IPS-18a (cell line): Measurements from ENCODE around the gene TXNIP.
"Not testable (repeated sequence)": the region's sequence is repeated elsewhere in the genome, so short reads cannot be mapped to it uniquely, and the experiment has no call there.

Experiments used
- H3K27ac ChIP-seq: one replicate; pipeline ENCODE4 v1.5.1; 2013; ENCODE audit warnings: low read length
- H3K27me3 ChIP-seq: one replicate; pipeline ENCODE4 v1.6.1; 2013; ENCODE audit warnings: mild to moderate bottlenecking, low read length; ENCODE audit not compliant: control insufficient read depth, insufficient read depth
- H3K36me3 ChIP-seq: one replicate; pipeline ENCODE4 v1.6.1; 2013; ENCODE audit warnings: low read depth, low read length; ENCODE audit not compliant: control insufficient read depth
- H3K4me1 ChIP-seq: one replicate; pipeline ENCODE4 v1.6.1; 2013; ENCODE audit warnings: low read depth, low read length; ENCODE audit not compliant: control insufficient read depth
- H3K4me3 ChIP-seq: one replicate; pipeline ENCODE4 v1.5.1; 2013; ENCODE audit warnings: low read length
- H3K9ac ChIP-seq: one replicate; pipeline ENCODE4 v1.6.1; 2013; ENCODE audit warnings: mild to moderate bottlenecking, low read length, moderate library complexity
- H3K9me3 ChIP-seq: one replicate; pipeline ENCODE4 v1.6.1; 2013; ENCODE audit warnings: low read depth, low read length; ENCODE audit not compliant: control insufficient read depth

Gene TXNIP, protein sequence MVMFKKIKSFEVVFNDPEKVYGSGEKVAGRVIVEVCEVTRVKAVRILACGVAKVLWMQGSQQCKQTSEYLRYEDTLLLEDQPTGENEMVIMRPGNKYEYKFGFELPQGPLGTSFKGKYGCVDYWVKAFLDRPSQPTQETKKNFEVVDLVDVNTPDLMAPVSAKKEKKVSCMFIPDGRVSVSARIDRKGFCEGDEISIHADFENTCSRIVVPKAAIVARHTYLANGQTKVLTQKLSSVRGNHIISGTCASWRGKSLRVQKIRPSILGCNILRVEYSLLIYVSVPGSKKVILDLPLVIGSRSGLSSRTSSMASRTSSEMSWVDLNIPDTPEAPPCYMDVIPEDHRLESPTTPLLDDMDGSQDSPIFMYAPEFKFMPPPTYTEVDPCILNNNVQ

GRCh38 chr1:145996433-145997015 lies at the start of gene TXNIP:
Gene TXNIP, minus strand, starts transcription at chr1:145996579. Its CDS starts 313 bp downstream, at chr1:145996266.
- peak within 1 kb of the TSS; percentile 65 for H3K27ac ChIP-seq
- H3K4me3 ChIP-seq, result peak within 1 kb of the TSS; percentile 98
- no peaks in the 10 kb centered on the region for H3K27me3 ChIP-seq
- H3K4me1 ChIP-seq, result peaks cover 24% of the 10 kb centered on the region
- H3K9ac ChIP-seq, result peak within 1 kb of the TSS; percentile 94
- H3K9me3 ChIP-seq, result no peaks in the 10 kb centered on the region
- peaks cover 27% of the 10 kb centered on the region for H3K36me3 ChIP-seq

DNA sequence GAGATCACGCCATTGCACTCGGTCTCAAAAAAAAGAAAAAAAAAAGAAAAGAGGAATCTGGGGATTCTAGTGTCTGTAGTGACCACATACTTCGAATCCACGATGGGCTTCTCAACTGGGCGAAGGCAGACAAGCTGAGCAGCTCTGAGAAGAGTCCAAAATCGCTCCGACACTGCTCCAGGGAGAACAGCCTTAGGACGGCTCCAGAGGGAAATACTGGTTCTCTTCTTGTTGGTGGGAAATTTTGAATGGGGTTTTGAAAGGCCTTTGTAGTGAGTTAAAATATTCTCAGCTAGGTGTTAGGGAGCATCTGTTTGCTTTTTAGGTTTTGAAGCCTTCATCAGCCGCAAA lies 43.4 kb upstream of the TXNIP start:
- peaks cover 6% of the 10 kb centered on the region for H3K4me1 ChIP-seq
- H3K27me3 ChIP-seq, result no peaks in the 10 kb centered on the region
- H3K36me3 ChIP-seq, result no peaks in the 10 kb centered on the region
- H3K9me3 ChIP-seq, result no peaks in the 10 kb centered on the region
- H3K4me3 ChIP-seq, result no peak overlapping the region
- H3K9ac ChIP-seq, result no peak overlapping the region
- H3K27ac ChIP-seq, result no peak overlapping the region

GRCh38 chr1:146036965-146037646 lies 40.7 kb upstream of the TXNIP start:
- Histone ChIP-seq H3K4me1 (peaks cover 6% of the 10 kb centered on the region), H3K27ac (no peak overlapping the region), H3K4me3 (peak overlapping the region; percentile 99), H3K27me3 (no peaks in the 10 kb centered on the region), H3K9ac (peak overlapping the region; percentile 80), H3K9me3 (no peaks in the 10 kb centered on the region), H3K36me3 (no peaks in the 10 kb centered on the region)

DNA sequence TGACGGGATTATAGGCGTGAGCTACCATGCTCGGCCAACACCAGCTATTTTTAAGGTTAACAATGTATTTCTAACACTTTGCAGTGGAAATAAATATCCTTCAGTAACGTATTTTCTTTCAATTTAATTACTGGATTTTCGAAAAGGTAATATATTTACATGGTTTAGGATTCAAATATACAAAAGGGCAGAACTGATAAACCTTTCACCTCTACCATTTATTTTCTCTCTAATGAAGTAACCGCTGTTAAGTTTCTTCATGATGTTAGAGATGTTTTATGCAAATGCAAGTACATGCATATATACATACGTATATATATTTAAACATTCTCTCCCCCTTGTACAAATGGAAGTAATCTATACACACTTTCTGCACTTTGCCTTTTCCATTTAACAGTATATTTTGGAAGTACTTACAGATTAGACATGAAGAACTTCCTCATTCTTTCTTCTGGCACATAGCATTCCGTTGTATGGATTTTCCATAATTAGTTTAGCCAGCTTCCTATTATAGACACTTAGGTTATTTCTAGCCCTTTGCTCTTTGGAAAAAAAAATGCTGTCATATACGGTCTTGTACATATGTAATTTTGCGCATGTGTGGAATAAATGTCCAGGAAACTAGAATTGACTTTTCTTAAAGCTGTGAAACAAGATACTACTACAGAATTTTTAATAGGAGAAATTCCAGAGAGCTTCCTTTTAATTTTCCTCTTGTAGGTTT lies 40.0 kb upstream of the TXNIP start:
- H3K27ac ChIP-seq, result no peak overlapping the region

DNA sequence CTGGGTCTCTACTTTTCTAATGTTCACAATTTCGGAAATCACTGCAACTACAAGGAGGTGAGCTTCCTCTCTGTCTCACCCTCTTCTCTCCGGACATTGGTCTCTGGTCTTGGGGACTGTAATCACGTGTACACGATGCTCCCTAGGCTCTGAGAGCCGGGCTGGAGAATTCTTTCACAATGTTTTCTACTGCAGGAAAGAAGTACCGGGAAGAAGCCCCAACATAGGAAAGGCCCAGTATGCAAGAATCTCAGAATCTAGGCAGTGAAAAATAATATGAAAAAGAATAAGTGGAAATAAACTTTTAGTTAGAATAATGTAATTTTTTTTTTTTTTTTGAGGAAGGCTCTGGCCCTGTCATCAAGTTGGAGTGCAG lies 38.7 kb upstream of the TXNIP start:
- peaks cover 6% of the 10 kb centered on the region for H3K4me1 ChIP-seq
- H3K27ac ChIP-seq, result no peak overlapping the region
- H3K27me3 ChIP-seq, result no peaks in the 10 kb centered on the region
- no peak overlapping the region for H3K9ac ChIP-seq
- H3K4me3 ChIP-seq, result peak overlapping the region; percentile 43
- H3K36me3 ChIP-seq, result no peaks in the 10 kb centered on the region
- no peaks in the 10 kb centered on the region for H3K9me3 ChIP-seq

More for the DNA sequence above, 40.0 kb upstream of the TXNIP start:
- H3K4me1 ChIP-seq, result peaks cover 6% of the 10 kb centered on the region
- H3K4me3 ChIP-seq, result peak overlapping the region; percentile 99
- H3K9me3 ChIP-seq, result no peaks in the 10 kb centered on the region
- H3K27me3 ChIP-seq, result no peaks in the 10 kb centered on the region
- no peaks in the 10 kb centered on the region for H3K36me3 ChIP-seq
- H3K9ac ChIP-seq, result no peak overlapping the region

- Histone ChIP-seq H3K9ac (no peak overlapping the region), H3K4me3 (no peak overlapping the region), H3K27me3 (no peaks in the 10 kb centered on the region), H3K4me1 (peaks cover 6% of the 10 kb centered on the region), H3K36me3 (no peaks in the 10 kb centered on the region), H3K27ac (no peak overlapping the region), H3K9me3 (no peaks in the 10 kb centered on the region)
These were observed 36.3 kb upstream of the TXNIP start for GRCh38 chr1:146032631-146033219.

GRCh38 chr1:146031476-146031875 lies 35.1 kb upstream of the TXNIP start:
- Histone ChIP-seq H3K4me3 (no peak overlapping the region), H3K27me3 (no peaks in the 10 kb centered on the region), H3K9me3 (no peaks in the 10 kb centered on the region), H3K9ac (no peak overlapping the region), H3K4me1 (peaks cover 4% of the 10 kb centered on the region), H3K27ac (no peak overlapping the region), H3K36me3 (no peaks in the 10 kb centered on the region)

DNA sequence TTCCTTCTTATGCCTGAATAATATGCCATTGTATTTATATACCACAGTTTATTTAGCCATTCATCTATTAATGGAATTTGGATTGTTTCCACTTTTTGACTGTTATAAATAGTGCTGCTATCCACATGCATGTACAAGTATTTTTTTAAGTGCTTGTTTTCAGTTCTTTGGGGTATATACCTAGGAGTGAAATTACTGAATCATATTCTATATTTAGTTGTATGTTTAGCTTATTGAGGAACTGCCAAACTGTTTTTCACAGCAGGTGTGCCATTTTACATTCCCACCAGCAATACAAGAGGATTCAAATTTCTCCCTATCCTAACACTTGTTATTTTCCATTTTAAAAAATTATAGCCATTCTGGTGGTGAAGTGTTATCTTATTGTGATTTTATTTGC lies 32.7 kb upstream of the TXNIP start:
- no peaks in the 10 kb centered on the region for H3K27me3 ChIP-seq
- no peak overlapping the region for H3K27ac ChIP-seq
- no peak overlapping the region for H3K4me3 ChIP-seq
- no peaks in the 10 kb centered on the region for H3K36me3 ChIP-seq
- H3K9ac ChIP-seq, result no peak overlapping the region
- no peaks in the 10 kb centered on the region for H3K9me3 ChIP-seq
- no peaks in the 10 kb centered on the region for H3K4me1 ChIP-seq

DNA sequence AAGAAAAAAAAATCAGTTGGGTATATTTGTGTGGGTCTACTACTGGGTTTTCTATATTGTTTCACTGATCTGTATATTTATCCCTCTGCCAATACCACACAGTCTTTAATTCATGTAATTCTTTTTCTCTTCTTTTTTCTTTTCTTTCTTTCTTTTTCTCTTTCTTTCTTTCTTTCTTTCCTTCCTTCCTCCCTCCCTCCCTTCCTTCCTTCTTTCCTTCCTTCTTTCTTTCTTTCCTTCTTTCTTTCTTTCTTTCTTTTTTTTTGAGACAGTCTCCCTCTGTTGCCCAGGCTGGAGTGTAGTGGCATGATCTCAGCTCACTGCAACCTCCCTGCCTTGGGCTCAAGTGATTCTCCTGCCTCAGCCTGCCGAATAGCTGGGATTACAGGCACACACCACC lies 30.3 kb upstream of the TXNIP start:
- H3K27ac ChIP-seq, H3K4me3 ChIP-seq, H3K9ac ChIP-seq: not testable (repeated sequence)

GRCh38 chr1:146025787-146026495 lies 29.6 kb upstream of the TXNIP start:
- H3K9ac ChIP-seq, H3K27ac ChIP-seq: not testable (repeated sequence)

More for the DNA sequence above, 30.3 kb upstream of the TXNIP start:
- H3K36me3 ChIP-seq, H3K4me1 ChIP-seq, H3K9me3 ChIP-seq, H3K27me3 ChIP-seq: not testable (repeated sequence)

More at GRCh38 chr1:146025787-146026495, 29.6 kb upstream of the TXNIP start:
- not testable (repeated sequence) for H3K4me3 ChIP-seq, H3K4me1 ChIP-seq, H3K36me3 ChIP-seq, H3K9me3 ChIP-seq, H3K27me3 ChIP-seq
